Tibial nerve (tissue), 4 donors: ENCODE measurements around the gene TDG. TPM values are rescaled to one million over a fixed set of nuclear protein-coding genes. Genes with fewer than 3 reads are reported as not detected.

Source experiments
- DNase-seq, 2 donors: peaks; one replicate each; pipeline ENCODE4 v3.0.0-alpha.2; 2019; ENCODE audit warnings: low spot score in 2 of 2
- H3K27ac ChIP-seq, 4 donors: fragments of 200-600 bp; sonication (generic) in 3 of 4; one replicate each; pipeline ENCODE4 v1.5.1; 2017 to 2019; ENCODE audit warnings: mild to moderate bottlenecking in 1 of 4
- H3K27me3 ChIP-seq, 2 donors: fragments of 200-600 bp; sonication (generic) in 1 of 2; one replicate each; pipeline versions ENCODE4 v1.5.1 to v1.6.0; 2017 to 2019
- H3K36me3 ChIP-seq, 3 donors: fragments of 200-600 bp; sonication (generic); one replicate each; pipeline ENCODE4 v1.5.1; 2018 to 2019
- H3K4me1 ChIP-seq, 4 donors: fragments of 200-600 bp; sonication (generic) in 3 of 4; one replicate each; pipeline ENCODE4 v1.5.1; 2017 to 2019
- H3K4me3 ChIP-seq, 4 donors: fragments of 200-600 bp; sonication (generic) in 3 of 4; one replicate each; pipeline ENCODE4 v1.5.1; 2017 to 2019; ENCODE audit warnings: mild to moderate bottlenecking in 1 of 4, moderate library complexity in 1 of 4
- H3K9me3 ChIP-seq, 4 donors: fragments of 200-600 bp; sonication (generic) in 3 of 4; one replicate each; pipeline ENCODE4 v1.5.1; 2017 to 2019
- EP300 ChIP-seq, 2 donors: sonication (generic); formaldehyde crosslinking; IDR thresholded peaks; one replicate each; pipeline ENCODE4 v1.6.1; 2017; ENCODE audit warnings: antibody characterized with exemption in 2 of 2, mild to moderate bottlenecking in 1 of 2
- POLR2A ChIP-seq, 2 donors: fragments of 450-650 bp; IDR thresholded peaks; one replicate each; pipeline ENCODE4 v1.6.1; 2017; ENCODE audit warnings: antibody characterized with exemption in 2 of 2, mild to moderate bottlenecking in 2 of 2, moderate library complexity in 2 of 2
- WGBS, 2 donors: methylation state at CpG; one replicate each; pipeline ENCODE4 v1.1.5; 2018; 5-methylcytosine and 5-hydroxymethylcytosine counted together
- total RNA-seq, 4 donors: library from RNA; depleted of rRNA; stranded (reverse); fragments of >200 nt; gene quantifications; one replicate each; pipeline ENCODE4 v1.1.0, GENCODE V29; 2016
- TF ChIP-seq, protein P1 (sequence below), 5 experiments: fragments of 200-600 bp in 3 of 5; fragments of 450-650 bp in 2 of 5; sonication (generic) in 3 of 5; IDR thresholded peaks; one replicate each; pipeline ENCODE4 v1.5.1; 2016 to 2019; ENCODE audit warnings: antibody characterized with exemption in 5 of 5, mild to moderate bottlenecking in 3 of 5, moderate library complexity in 2 of 5

TDG gene
- total RNA-seq, 4 donors from 2014 or later, result 13.7 to 23.7 (median 20.0) TPM

DNA sequence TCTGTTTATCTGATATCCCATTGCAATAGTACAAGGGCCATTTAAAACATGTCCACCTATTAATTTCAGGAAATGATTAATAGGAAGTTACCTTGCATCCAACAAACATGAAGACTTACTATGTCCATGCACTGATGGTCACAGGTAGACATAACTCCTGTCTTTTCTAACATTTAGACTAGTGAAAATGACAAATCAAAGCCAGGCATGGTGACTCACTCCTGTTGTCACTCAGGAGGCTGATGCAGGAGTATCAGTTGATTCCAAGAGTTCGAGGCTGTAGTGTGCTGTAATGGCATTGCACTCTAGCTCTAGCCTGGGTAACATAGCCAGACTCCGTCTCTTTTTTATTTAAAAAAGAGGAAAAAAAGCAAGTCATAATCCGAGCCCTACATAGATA is 20.7 kb upstream of the TDG start:
- no peaks in the 10 kb centered on the region for H3K27me3 ChIP-seq
- TF ChIP-seq, protein P1, sequence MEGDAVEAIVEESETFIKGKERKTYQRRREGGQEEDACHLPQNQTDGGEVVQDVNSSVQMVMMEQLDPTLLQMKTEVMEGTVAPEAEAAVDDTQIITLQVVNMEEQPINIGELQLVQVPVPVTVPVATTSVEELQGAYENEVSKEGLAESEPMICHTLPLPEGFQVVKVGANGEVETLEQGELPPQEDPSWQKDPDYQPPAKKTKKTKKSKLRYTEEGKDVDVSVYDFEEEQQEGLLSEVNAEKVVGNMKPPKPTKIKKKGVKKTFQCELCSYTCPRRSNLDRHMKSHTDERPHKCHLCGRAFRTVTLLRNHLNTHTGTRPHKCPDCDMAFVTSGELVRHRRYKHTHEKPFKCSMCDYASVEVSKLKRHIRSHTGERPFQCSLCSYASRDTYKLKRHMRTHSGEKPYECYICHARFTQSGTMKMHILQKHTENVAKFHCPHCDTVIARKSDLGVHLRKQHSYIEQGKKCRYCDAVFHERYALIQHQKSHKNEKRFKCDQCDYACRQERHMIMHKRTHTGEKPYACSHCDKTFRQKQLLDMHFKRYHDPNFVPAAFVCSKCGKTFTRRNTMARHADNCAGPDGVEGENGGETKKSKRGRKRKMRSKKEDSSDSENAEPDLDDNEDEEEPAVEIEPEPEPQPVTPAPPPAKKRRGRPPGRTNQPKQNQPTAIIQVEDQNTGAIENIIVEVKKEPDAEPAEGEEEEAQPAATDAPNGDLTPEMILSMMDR (IDR thresholded peaks at IDR 0.05), result no peak
- no peak for TF ChIP-seq POLR2A (IDR thresholded peaks at IDR 0.05)
- TF ChIP-seq EP300 (IDR thresholded peaks at IDR 0.05), result no peak
- WGBS, 2 donors, result 85 to 93% methylated on average over 3 of the region's 3 CpGs
- no peaks in the 10 kb centered on the region for H3K9me3 ChIP-seq
- no peak overlapping the region for H3K4me3 ChIP-seq
- H3K27ac ChIP-seq, result no peak overlapping the region
- H3K4me1 ChIP-seq, result no peaks in the 10 kb centered on the region
- no peak for DNase-seq
- peaks cover 2 to 98% (median 46%) of the 10 kb centered on the region in 3 donors for H3K36me3 ChIP-seq

DNA sequence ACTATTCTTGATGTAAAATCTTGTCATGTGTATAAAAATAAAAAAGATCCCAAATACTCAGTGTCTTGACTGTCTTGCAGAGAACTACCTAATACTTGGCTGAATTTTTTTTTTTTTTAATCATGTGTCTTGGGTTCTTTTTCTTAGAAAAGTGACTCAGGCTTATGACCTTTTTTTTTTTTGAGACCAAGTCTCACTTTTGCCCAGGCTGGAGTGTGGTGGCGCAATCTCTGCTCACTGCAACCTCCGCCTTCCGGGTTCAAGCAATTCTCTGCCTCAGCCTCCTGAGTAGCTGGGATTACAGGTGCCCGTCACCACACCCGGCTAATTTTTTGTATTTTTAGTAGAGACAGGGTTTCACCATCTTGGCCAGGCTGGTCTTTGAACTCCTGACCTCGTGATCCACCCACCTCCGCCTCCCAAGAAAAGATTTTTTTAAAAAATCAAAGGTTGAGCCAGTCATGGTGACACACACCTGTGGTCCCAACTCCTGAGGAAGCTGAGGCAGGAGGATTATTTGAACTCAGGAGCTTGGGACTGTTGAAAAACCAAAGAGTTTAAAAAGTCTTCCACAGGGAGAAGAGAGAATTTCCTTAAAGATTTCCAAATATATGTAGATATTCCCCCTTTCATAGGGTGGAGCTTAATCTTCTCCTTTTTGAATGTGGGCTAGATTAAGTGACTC is 17.7 kb upstream of the TDG start:
- TF ChIP-seq, protein P1 (IDR thresholded peaks at IDR 0.05), result no peak
- TF ChIP-seq POLR2A (IDR thresholded peaks at IDR 0.05), result no peak
- TF ChIP-seq EP300 (IDR thresholded peaks at IDR 0.05), result no peak
- H3K4me3 ChIP-seq, result no peak overlapping the region
- no peaks in the 10 kb centered on the region for H3K9me3 ChIP-seq
- 89 to 96% methylated on average over 7 of the region's 7 CpGs for WGBS, 2 donors
- no peak overlapping the region for H3K27ac ChIP-seq
- H3K27me3 ChIP-seq, result no peaks in the 10 kb centered on the region
- H3K36me3 ChIP-seq, result peaks cover 2 to 99% (median 26%) of the 10 kb centered on the region in 3 donors
- H3K4me1 ChIP-seq, result no peaks in the 10 kb centered on the region
- DNase-seq, result no peak

DNA sequence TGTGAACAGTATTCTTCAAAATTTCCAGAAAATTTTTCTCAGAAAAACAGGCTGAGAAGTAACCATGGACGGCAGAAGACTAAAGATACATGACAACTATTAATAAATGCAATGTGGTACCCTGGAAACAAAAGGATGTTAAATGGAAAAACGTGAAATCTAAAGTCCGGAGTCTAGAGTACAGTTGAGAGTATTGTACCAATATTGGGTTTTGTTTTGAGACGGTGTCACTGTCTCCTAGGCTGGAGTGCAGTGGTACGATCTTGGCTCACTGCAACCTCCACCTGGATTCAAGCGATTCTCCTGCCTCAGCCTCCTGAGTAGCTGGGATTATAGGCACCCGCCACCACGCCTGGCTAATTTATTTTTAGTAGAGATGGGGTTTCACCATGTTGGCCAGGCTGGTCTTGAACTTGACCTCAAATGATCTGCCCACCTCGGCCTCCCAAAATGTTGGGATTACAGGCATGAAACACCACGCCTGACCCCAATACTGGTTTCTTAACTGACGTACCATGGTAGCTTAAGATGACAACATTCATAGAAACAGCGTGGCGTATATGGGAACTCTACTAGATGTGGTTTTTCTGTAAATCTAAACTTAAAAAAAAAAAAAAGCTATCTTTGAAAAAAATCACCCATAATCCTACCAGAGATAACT is 16.8 kb upstream of the TDG start:
- DNase-seq, result no peak
- WGBS, 2 donors, result 82 to 85% methylated on average over 13 of the region's 13 CpGs
- Histone ChIP-seq H3K27me3 (no peaks in the 10 kb centered on the region), H3K4me1 (no peaks in the 10 kb centered on the region), H3K27ac (no peak overlapping the region), H3K36me3 (peaks cover 2 to 98% (median 26%) of the 10 kb centered on the region in 3 donors), H3K9me3 (no peaks in the 10 kb centered on the region), H3K4me3 (no peak overlapping the region)
- TF ChIP-seq, protein P1 (IDR thresholded peaks at IDR 0.05), result no peak
- TF ChIP-seq POLR2A (IDR thresholded peaks at IDR 0.05), result no peak
- no peak for TF ChIP-seq EP300 (IDR thresholded peaks at IDR 0.05)

DNA sequence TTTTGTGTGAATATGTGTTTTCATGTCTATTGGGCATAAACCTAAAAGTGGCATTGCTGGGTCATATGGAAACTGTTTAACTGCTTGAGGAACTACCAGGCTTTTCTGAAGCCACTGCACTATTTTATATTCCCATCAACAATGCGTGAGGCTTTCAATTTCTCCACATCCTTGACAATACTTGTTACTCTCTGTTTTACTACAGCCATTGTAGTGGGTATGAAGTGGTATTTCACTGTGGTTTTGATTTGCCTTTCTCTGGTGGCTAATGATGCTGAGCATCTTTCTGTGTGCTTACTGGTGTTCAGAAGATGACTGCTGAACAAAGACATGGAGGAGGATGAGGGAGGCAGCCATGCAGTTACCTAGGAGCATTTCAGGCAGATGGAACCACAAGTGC is 13.2 kb upstream of the TDG start:
- WGBS, 2 donors, result 29 to 58% methylated on average over 1 of the region's 1 CpG
- DNase-seq, result no peak
- H3K27ac ChIP-seq, result no peak overlapping the region
- no peaks in the 10 kb centered on the region for H3K9me3 ChIP-seq
- peaks cover 0 to 20% (median 14%) of the 10 kb centered on the region in 4 donors for H3K4me1 ChIP-seq
- peaks cover 1 to 68% (median 3%) of the 10 kb centered on the region in 3 donors for H3K36me3 ChIP-seq
- H3K4me3 ChIP-seq, result no peak overlapping the region
- TF ChIP-seq POLR2A (IDR thresholded peaks at IDR 0.05) (no peak), EP300 (IDR thresholded peaks at IDR 0.05) (no peak)
- TF ChIP-seq, protein P1 (IDR thresholded peaks at IDR 0.05), result no peak
- H3K27me3 ChIP-seq, result no peaks in the 10 kb centered on the region
